CD4-positive, alpha-beta T cell treated with Interleukin-12 subunit alpha and Interleukin-12 subunit beta, for 1 hour (primary cell): ENCODE measurements around the gene SLCO1B3.

Source experiments
- DNase-seq: peaks from one replicate; pipeline ENCODE4 v3.0.0-alpha.2; 2020

Gene SLCO1B3

GRCh38 chr12:20885116-20885515 lies 74.6 kb downstream of the SLCO1B3 start:
- DNase-seq, result no peak

GRCh38 chr12:20885552-20885951 lies 75.0 kb downstream of the SLCO1B3 start:
- DNase-seq, result no peak

- DNase-seq, result no peak
These were observed 106.8 kb downstream of the SLCO1B3 start for GRCh38 chr12:20917269-20917668.

- no peak for DNase-seq
These were observed 107.3 kb downstream of the SLCO1B3 start for GRCh38 chr12:20917819-20918218.

- no peak for DNase-seq
These were observed 121.4 kb downstream of the SLCO1B3 start for GRCh38 chr12:20931894-20932293.

GRCh38 chr12:20946732-20947131 lies 136.2 kb downstream of the SLCO1B3 start:
- peak; percentile 8 for DNase-seq

GRCh38 chr12:20950248-20950647 lies 139.7 kb downstream of the SLCO1B3 start:
- peak; percentile 6 for DNase-seq

GRCh38 chr12:20963303-20963702 lies 152.8 kb downstream of the SLCO1B3 start:
- no peak for DNase-seq

GRCh38 chr12:20963762-20964161 lies 153.3 kb downstream of the SLCO1B3 start:
- no peak for DNase-seq
